GM19467 (cell line): ENCODE results near the gene SYT15B.
"Not testable (repeated sequence)": the region's sequence is repeated elsewhere in the genome, so short reads cannot be mapped to it uniquely, and the experiment has no call there.

ENCODE experiments used
- ATAC-seq: cut with Tn5 transposase; IDR thresholded peaks from one replicate; pipeline ENCODE4 v1.9.1; 2021; ENCODE audit warnings: mild to moderate bottlenecking, moderate library complexity; ENCODE audit not compliant: unreplicated experiment

Gene SYT15B

DNA sequence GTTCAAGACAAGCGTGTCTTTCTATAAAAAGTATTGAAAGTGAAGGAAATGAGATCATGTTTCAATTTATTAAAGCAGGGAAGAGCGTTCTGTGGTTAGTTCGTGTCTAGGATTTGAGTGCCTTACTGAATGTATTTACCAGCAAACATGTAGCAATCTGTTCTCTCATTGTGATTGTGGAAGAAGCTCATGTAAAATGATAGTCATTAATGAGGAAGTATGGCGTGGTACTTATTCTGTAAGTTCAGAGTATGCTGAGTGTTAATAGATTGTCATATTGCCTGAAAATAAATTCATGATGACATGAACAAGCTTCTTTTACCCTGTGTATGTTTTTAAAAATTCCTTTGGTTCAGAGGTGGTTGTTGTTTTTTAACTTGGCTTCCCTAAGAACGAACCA is 32.5 kb downstream of the SYT15B start:
- not testable (repeated sequence) for ATAC-seq

DNA sequence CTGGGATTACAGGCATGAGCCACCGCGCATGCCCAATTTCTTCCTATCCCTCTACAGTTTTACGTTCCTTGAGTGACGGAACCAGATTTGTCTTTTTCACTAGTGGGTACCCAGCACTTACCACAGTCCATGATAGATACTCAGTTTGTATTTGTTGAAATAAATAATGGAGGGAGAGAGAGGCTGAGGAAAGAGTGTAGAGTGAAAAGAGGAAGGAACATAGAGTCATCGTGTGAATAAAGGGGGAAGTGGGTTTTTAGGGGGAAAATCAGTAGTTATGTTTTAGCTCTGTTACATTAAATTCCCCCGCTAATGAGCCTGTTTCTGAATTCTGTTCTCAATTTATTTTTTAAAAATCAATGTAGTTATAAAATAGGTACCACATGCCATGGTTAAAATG is 37.7 kb downstream of the SYT15B start:
- not testable (repeated sequence) for ATAC-seq

DNA sequence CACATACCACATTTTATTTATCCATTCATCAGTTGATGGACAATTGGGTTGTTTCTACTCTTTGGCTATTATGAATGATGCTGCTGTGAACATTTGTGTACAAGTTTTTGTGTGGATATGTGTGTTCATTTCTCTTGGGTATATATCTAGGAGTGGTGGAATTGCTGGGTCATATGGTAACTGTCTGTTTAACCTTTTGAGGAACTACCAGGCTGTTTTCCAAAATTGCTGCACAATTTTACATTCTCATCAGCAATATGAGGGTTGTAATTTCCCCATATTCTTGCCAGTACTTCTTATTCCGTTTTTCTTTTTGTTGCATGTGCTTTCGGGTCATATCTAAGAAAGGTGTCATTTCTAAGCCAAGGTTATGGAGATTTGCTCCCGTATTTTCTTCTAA is 38.3 kb downstream of the SYT15B start:
- ATAC-seq, result not testable (repeated sequence)

DNA sequence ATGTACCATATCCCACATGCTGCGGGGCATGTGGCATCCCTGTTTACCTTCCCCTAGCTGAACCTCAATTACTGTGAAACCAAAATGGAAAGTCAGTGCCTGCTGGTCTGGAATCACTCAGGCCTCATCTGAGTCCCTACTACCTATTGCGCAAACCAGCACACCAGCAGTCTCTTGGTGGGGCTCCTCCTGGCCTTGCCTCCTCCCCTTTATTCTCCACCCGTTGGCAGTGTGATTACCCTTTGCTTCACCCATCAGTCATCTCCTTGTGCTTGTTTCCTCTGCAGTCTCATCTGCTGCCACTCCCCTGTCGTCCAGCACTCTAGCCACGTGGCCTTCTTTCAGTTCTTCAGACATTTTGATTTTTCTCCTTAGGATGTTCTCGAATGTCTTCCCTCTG is 39.3 kb downstream of the SYT15B start:
- ATAC-seq, result not testable (repeated sequence)

DNA sequence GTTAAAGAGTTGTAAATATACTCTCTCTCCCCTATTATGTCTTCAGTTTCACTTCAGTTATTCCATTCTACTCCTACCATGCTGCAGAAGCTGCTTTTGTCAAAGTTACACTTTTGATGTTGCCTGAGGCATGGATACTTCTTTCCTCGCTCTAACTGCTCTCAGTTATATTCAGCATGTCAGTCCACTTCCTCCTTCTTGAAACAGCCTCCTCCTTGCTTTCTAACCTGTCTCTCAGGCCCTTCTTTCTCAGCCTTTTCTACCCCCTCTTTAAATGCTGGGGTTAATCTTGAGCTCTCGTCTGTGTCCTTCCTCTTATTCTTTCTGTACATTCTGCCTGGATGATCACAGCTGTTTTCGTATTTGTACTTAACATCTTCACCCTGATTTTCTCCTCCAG is 40.0 kb downstream of the SYT15B start:
- not testable (repeated sequence) for ATAC-seq

DNA sequence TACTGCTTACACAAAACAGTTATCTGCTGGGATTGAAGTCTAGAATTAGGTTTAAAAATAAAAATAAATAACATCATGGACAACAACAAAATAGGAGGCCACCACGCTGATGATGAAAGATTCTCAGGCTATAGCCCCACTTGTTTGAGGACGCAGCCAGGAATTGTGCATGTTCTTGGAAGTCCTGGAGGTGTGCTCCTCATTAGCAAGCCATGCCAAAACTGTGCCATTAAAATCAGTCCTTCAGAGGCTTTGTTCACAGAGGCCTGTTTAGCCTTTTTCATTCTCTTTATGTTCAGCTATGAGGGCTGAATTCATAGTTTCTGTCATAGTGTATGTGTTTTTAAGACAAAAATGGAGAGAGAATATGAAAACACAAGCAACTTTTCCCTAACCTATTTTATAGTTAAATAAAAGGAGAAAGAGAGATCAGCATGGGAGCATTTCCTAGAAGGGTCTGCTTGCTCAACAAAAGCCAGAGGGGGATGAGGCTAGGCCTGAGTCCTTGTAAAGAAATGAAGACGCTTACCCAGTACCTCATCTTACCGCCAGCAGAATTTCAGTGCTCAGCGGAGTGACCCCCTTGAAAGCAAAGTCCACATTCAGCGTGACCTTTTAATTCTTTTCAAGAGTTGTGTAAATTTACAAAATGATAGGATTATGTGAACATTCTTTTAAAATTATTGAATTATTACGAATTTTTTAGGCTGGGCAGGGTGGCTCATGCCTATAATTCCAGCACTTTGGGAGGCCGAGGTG is 46.2 kb downstream of the SYT15B start:
- ATAC-seq, result not testable (repeated sequence)
